ENCODE results near the gene SLC35D3.
"Not testable (repeated sequence)": the region's sequence is repeated elsewhere in the genome, so short reads cannot be mapped to it uniquely, and the experiment has no call there.

Gene SLC35D3

DNA sequence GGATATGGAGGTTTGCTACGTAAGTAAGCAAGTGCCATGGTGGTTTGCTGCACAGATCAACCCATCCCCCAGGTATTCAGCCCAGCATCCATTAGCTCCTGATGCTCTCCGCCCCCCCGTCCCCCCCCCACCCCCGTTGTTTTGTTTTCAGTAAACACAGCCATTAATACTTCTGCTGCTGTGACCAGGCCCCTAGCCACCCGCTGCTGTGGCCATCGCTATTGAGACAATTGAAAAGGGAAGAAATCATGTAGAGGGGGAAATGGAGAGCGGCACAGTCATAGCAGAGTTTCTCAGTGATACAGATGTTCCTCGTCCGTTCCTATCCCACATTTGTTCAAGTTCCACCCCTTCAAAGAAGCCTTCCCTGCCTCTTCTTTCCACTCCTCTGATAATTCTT, 24.9 kb downstream of the SLC35D3 start:
- Histone ChIP-seq H3K36me3 (no peaks in the 10 kb centered on the region), H3K27ac (no peak overlapping the region), H3K27me3 (ENCODE audit: insufficient read depth, low read depth, severe bottlenecking) (no peaks in the 10 kb centered on the region), H3K4me3 (ENCODE audit: low read depth, low read length) (no peak overlapping the region), H3K9me3 (ENCODE audit: severe bottlenecking) (no peaks in the 10 kb centered on the region)
- TF ChIP-seq CTCF (IDR thresholded peaks at IDR 0.05; ENCODE audit: low read depth, low read length) = no peak
- DNase-seq = no peak

- not testable (repeated sequence) for H3K36me3 ChIP-seq; DNase-seq; H3K27ac ChIP-seq; H3K9me3 ChIP-seq (ENCODE audit: severe bottlenecking); H3K4me3 ChIP-seq (ENCODE audit: low read depth, low read length); H3K27me3 ChIP-seq (ENCODE audit: insufficient read depth, low read depth, severe bottlenecking)
These were observed 27.9 kb downstream of the SLC35D3 start for GRCh38 chr6:136949957-136950356.

DNA sequence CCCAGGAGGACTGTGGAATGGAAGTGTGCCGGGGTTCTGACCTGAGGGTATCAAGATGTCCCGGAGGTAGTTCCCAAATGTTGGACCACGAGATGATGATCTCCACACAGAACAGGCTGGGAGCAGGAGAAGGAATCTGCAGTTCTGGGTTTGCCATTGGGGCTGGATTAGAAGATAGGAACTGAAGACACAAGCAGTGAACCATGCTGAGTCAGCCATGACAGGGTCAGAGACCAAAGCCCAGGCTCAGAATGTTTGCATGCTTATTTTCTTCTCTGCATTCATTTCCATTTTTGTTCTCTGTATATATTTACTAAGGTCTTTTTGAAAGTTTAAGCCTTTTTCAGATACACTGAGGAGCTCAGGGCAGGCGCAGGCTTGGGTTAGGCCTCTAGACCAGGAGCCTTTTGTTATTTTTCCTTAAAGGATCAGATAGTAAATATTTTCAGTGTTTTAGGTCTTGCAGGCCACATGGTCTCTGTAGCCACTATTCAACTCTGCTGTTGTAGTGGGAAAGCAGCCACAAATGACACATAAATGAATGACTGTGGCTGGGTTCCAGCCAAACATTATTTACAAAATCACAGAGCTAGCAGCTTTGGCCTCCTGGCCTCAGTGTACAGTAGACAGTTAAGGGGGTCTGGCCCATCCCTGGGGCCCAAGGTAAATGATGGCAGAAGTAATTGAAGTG, 28.5 kb downstream of the SLC35D3 start:
- H3K9me3 ChIP-seq (ENCODE audit: severe bottlenecking) = no peaks in the 10 kb centered on the region
- H3K4me3 ChIP-seq (ENCODE audit: low read depth, low read length) = no peak overlapping the region
- no peak for TF ChIP-seq CTCF (IDR thresholded peaks at IDR 0.05; ENCODE audit: low read depth, low read length)
- no peak overlapping the region for H3K27ac ChIP-seq
- DNase-seq = no peak
- no peaks in the 10 kb centered on the region for H3K36me3 ChIP-seq
- H3K27me3 ChIP-seq (ENCODE audit: insufficient read depth, low read depth, severe bottlenecking) = no peaks in the 10 kb centered on the region

- peak; percentile 30 for DNase-seq
- Histone ChIP-seq H3K27ac (no peak overlapping the region), H3K4me3 (ENCODE audit: low read depth, low read length) (no peak overlapping the region), H3K9me3 (ENCODE audit: severe bottlenecking) (no peaks in the 10 kb centered on the region), H3K36me3 (no peaks in the 10 kb centered on the region), H3K27me3 (ENCODE audit: insufficient read depth, low read depth, severe bottlenecking) (no peaks in the 10 kb centered on the region)
- TF ChIP-seq CTCF (IDR thresholded peaks at IDR 0.05; ENCODE audit: low read depth, low read length) = no peak
These were observed 30.7 kb downstream of the SLC35D3 start for GRCh38 chr6:136952714-136953260.

- no peaks in the 10 kb centered on the region for H3K36me3 ChIP-seq
- H3K4me3 ChIP-seq (ENCODE audit: low read depth, low read length) = no peak overlapping the region
- H3K27me3 ChIP-seq (ENCODE audit: insufficient read depth, low read depth, severe bottlenecking) = no peaks in the 10 kb centered on the region
- no peak for TF ChIP-seq CTCF (IDR thresholded peaks at IDR 0.05; ENCODE audit: low read depth, low read length)
- H3K27ac ChIP-seq = no peak overlapping the region
- H3K9me3 ChIP-seq (ENCODE audit: severe bottlenecking) = no peaks in the 10 kb centered on the region
- DNase-seq = no peak
These were observed 33.0 kb downstream of the SLC35D3 start for GRCh38 chr6:136955123-136955522.

DNA sequence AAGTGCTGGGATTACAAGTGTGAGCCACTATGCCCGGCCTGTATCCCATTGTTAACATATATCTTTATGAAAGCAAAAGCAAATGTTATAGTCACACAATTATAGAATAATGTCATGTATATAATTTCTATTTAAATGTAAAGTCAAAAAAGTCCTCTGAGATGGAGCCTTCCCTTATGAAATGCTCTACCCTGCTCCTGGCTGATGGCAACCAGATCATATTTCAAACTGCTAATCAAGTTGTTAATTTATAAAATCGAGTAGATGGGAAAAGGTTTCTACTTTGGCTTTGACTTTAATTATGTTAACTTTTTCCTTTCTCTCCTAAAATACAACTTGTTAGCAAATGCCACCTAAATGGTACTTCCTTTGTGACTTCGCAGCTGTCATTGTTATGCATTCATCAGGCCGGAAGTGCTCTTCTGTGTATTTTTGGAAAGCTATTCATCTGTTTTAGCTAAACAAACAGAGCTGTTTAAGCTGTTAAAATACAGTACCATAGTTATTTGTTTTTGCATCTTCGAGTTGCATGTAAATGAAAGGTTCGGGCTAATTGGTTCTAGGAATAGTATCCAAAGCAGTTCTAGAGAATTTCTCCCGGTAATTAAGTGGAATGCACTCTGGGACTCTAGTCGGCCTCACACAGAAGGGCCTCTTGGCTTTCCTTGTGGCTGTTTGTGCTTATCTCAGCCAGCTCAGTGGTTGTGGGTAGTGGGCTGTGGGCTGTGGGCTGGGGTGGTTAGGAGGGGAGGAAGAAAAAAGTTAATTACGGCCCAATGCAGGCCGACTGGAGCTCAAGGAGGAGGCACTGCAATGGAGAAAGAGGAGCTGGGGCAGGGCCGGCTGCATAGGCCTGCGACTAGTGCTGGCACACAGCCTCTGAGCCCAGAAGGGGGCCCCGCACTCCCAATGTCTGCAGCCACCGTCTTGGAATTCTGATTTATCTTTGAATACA, 34.8 kb downstream of the SLC35D3 start:
- peak; percentile 58 for DNase-seq

More for the DNA sequence above, 34.8 kb downstream of the SLC35D3 start:
- Histone ChIP-seq H3K27ac (no peak overlapping the region), H3K36me3 (no peaks in the 10 kb centered on the region), H3K27me3 (ENCODE audit: insufficient read depth, low read depth, severe bottlenecking) (no peaks in the 10 kb centered on the region), H3K4me3 (ENCODE audit: low read depth, low read length) (no peak overlapping the region), H3K9me3 (ENCODE audit: severe bottlenecking) (no peaks in the 10 kb centered on the region)
- peak; percentile 64 for TF ChIP-seq CTCF (IDR thresholded peaks at IDR 0.05; ENCODE audit: low read depth, low read length)
